GM12878 (cell line): ENCODE results near the gene ANKS1A. TPM values are rescaled to one million over a fixed set of nuclear protein-coding genes. Genes with fewer than 3 reads are reported as not detected.

Source experiments
- ATAC-seq: fragments of 200-7000 bp; cut with Tn5 transposase; 3 replicates; pipeline ENCODE4 v1.9.1; 2020; ENCODE audit warnings: mild to moderate bottlenecking, moderate library complexity
- BruUV-seq: library from RNA; stranded (reverse); fragments of 400-500 nt; replicated peaks from 2 replicates; lab custom pipeline; 2021; lab: Mats Ljungman, UMichigan
- CTCF ChIA-PET: fragments of 300-600 bp; sonication (Branson Sonifier 250); formaldehyde crosslinking; extraction: SDS; loops from one replicate; lab custom pipeline; 2021; ENCODE audit warnings: inconsistent platforms; lab: Yijun Ruan, JAX
- POLR2A ChIA-PET: fragments of 350-600 bp; formaldehyde crosslinking; extraction: SDS; loops from one replicate; lab custom pipeline; 2021; ENCODE audit warnings: inconsistent platforms; lab: Charles Lee
- RAD21 ChIA-PET: fragments of 300-600 bp; sonication (Branson Sonifier 250); formaldehyde crosslinking; loops from one replicate; lab custom pipeline; 2023; ENCODE audit warnings: antibody characterized with exemption; ENCODE audit not compliant: unreplicated experiment; lab: Charles Lee
- SMC1A ChIA-PET: fragments of 300-600 bp; sonication (Branson Sonifier 250); formaldehyde crosslinking; loops from one replicate; lab custom pipeline; 2023; ENCODE audit not compliant: unreplicated experiment, uncharacterized antibody; lab: Charles Lee
- DNase-seq: peaks from one replicate; pipeline ENCODE4 v3.0.0-alpha.2; 2011; ENCODE audit warnings: low read depth, low spot score
- FAIRE-seq: peaks from 3 replicates; lab custom pipeline; 2011; peaks lifted over from hg19 to GRCh38; lab: Jason Lieb, UNC
- H2AFZ ChIP-seq: 2 replicates; pipeline ENCODE4 v1.6.0; 2011; ENCODE audit warnings: low read depth, low read length, control low read depth; ENCODE audit not compliant: control insufficient read depth
- H3K27ac ChIP-seq: 2 replicates; pipeline ENCODE4 v1.5.1; 2011; ENCODE audit warnings: control low read depth; ENCODE audit not compliant: control insufficient read depth, insufficient read depth
- H3K27me3 ChIP-seq, 2 experiments: replicated peaks in 1 of 2; 2 replicates each; pipeline versions ENCODE4 v1.6.0 to v1.6.1; 2011; ENCODE audit warnings: low read length in 1 of 2; ENCODE audit not compliant: control insufficient read depth in 2 of 2, insufficient read depth in 2 of 2
- H3K36me3 ChIP-seq, 2 experiments: 2 replicates each; pipeline ENCODE4 v1.5.1; 2011; ENCODE audit warnings: low read length in 1 of 2; ENCODE audit not compliant: control insufficient read depth in 2 of 2, insufficient read depth in 2 of 2
- H3K4me1 ChIP-seq: 2 replicates; pipeline ENCODE4 v1.6.1; 2011; ENCODE audit warnings: mild to moderate bottlenecking, low read length, moderate library complexity, mixed read lengths; ENCODE audit not compliant: control insufficient read depth, insufficient read depth
- H3K4me2 ChIP-seq: 2 replicates; pipeline ENCODE4 v1.6.0; 2011; ENCODE audit warnings: control low read depth; ENCODE audit not compliant: control insufficient read depth, insufficient read depth
- H3K4me3 ChIP-seq: fragments of 200-600 bp; sonication (generic); 2 replicates; pipeline ENCODE4 v1.5.1; 2016
- H3K79me2 ChIP-seq: 2 replicates; pipeline ENCODE4 v1.6.0; 2011; ENCODE audit warnings: low read length; ENCODE audit not compliant: control insufficient read depth, insufficient read depth
- H3K9ac ChIP-seq: 2 replicates; pipeline ENCODE4 v1.8.0; 2011; ENCODE audit warnings: low read length, control low read depth, mixed read lengths; ENCODE audit not compliant: control insufficient read depth, insufficient read depth
- H3K9me3 ChIP-seq: replicated peaks from 3 replicates; pipeline ENCODE4 v1.5.1; 2011; ENCODE audit warnings: mild to moderate bottlenecking, low read length; ENCODE audit not compliant: control insufficient read depth, insufficient read depth
- H4K20me1 ChIP-seq: 2 replicates; pipeline ENCODE4 v1.6.0; 2011; ENCODE audit not compliant: control insufficient read depth, insufficient read depth
- BCL11A ChIP-seq: IDR thresholded peaks from 2 replicates; pipeline ENCODE4 v1.6.1; 2011; ENCODE audit warnings: low read depth, low read length
- CEBPB ChIP-seq, 2 experiments: fragments of 150-350 bp in 1 of 2; IDR thresholded peaks; 2 replicates each; pipeline ENCODE4 v1.6.1; 2012 to 2014; ENCODE audit warnings: low read depth in 2 of 2, low read length in 2 of 2, borderline replicate concordance in 1 of 2, inconsistent platforms in 1 of 2
- E4F1 ChIP-seq: fragments of 450-650 bp; IDR thresholded peaks from 2 replicates; pipeline ENCODE4 v1.6.1; 2018; ENCODE audit warnings: borderline replicate concordance, mild to moderate bottlenecking; ENCODE audit not compliant: partially characterized antibody
- ETV6 ChIP-seq, 2 experiments: fragments of 450-650 bp in 1 of 2; IDR thresholded peaks in 1 of 2; conservative IDR thresholded peaks in 1 of 2; 2 replicates each; pipeline ENCODE4 v1.6.1; 2014; ENCODE audit warnings: antibody characterized with exemption in 1 of 2, borderline replicate concordance in 1 of 2, low read depth in 1 of 2, mild to moderate bottlenecking in 1 of 2, moderate library complexity in 1 of 2
- HDAC2 ChIP-seq: fragments of 200-600 bp; sonication (generic); IDR thresholded peaks from 2 replicates; pipeline ENCODE4 v1.6.1; 2017
- IKZF2 ChIP-seq, 2 experiments: fragments of 450-650 bp; IDR thresholded peaks; 2 replicates each; pipeline ENCODE4 v1.6.1; 2017; ENCODE audit warnings: mild to moderate bottlenecking in 2 of 2, moderate library complexity in 2 of 2
- KLF5 ChIP-seq: fragments of 450-650 bp; IDR thresholded peaks from 2 replicates; pipeline ENCODE4 v1.6.1; 2014; ENCODE audit warnings: mild to moderate bottlenecking; ENCODE audit not compliant: partially characterized antibody
- MEF2B ChIP-seq: fragments of 450-650 bp; IDR thresholded peaks from 2 replicates; pipeline ENCODE4 v1.6.1; 2018; ENCODE audit warnings: mild to moderate bottlenecking, moderate library complexity; ENCODE audit not compliant: partially characterized antibody, poor library complexity, severe bottlenecking
- MXI1 ChIP-seq: fragments of 150-350 bp; IDR thresholded peaks from 2 replicates; pipeline ENCODE4 v1.6.1; 2011; ENCODE audit warnings: low read depth, mild to moderate bottlenecking, inconsistent platforms, low read length, improper control_type of control experiment
- NBN ChIP-seq: fragments of 450-650 bp; IDR thresholded peaks from 2 replicates; pipeline ENCODE4 v1.6.1; 2016
- NRF1 ChIP-seq: conservative IDR thresholded peaks from 2 replicates; pipeline ENCODE4 v1.6.1; 2011; ENCODE audit warnings: mild to moderate bottlenecking, low read depth, low read length, improper control_type of control experiment
- RAD51 ChIP-seq: fragments of 450-650 bp; IDR thresholded peaks from 2 replicates; pipeline ENCODE4 v1.6.1; 2016; ENCODE audit warnings: moderate library complexity, mild to moderate bottlenecking, inconsistent platforms
- RUNX3 ChIP-seq: IDR thresholded peaks from 2 replicates; pipeline ENCODE4 v1.6.1; 2012; ENCODE audit warnings: low read length, inconsistent platforms
- SMAD1 ChIP-seq: fragments of 450-650 bp; IDR thresholded peaks from 2 replicates; pipeline ENCODE4 v1.6.1; 2018; ENCODE audit warnings: mild to moderate bottlenecking, low read depth; ENCODE audit not compliant: partially characterized antibody
- WRNIP1 ChIP-seq: IDR thresholded peaks from 2 replicates; pipeline ENCODE4 v1.6.1; 2011; ENCODE audit warnings: low read depth, low read length, improper control_type of control experiment, borderline replicate concordance
- ZBTB4 ChIP-seq: fragments of 450-650 bp; formaldehyde crosslinking; IDR thresholded peaks from 2 replicates; pipeline ENCODE4 v1.4.0; 2022; ENCODE audit warnings: mild to moderate bottlenecking, moderate library complexity
- ZNF207 ChIP-seq: fragments of 450-650 bp; IDR thresholded peaks from 2 replicates; pipeline ENCODE4 v1.6.1; 2014; ENCODE audit warnings: antibody characterized with exemption, mild to moderate bottlenecking, borderline replicate concordance
- ZSCAN29 ChIP-seq: fragments of 450-650 bp; IDR thresholded peaks from 2 replicates; pipeline ENCODE4 v1.6.1; 2017; ENCODE audit warnings: mild to moderate bottlenecking, moderate library complexity
- WGBS: methylation state at CpG from one replicate; pipeline ENCODE4 v1.1.6; 2016; ENCODE audit warnings: low lambda C conversion rate; ENCODE audit not compliant: insufficient replicate concordance, insufficient coverage; ENCODE audit errors: missing lambda C conversion rate; 5-methylcytosine and 5-hydroxymethylcytosine counted together
- in situ Hi-C: fragments of 300-500 bp; cut with MboI; formaldehyde crosslinking; loops from 9 replicates; pipeline ENCODE4 v1.14.3; 2018; ENCODE audit warnings: mixed read lengths
- intact Hi-C: fragments of 100-400 bp; cut with micrococcal nuclease; formaldehyde crosslinking; loops from one replicate; pipeline ENCODE4 v1.14.2; 2022; ENCODE audit not compliant: unreplicated experiment
- polyA plus RNA-seq, 11 experiments: library from polyadenylated mRNA; depleted of rRNA in 4 of 11; unstranded in 6 of 11; stranded (reverse) in 5 of 11; fragments of >200 nt; fragmentation: Nextera tagmentation in 4 of 11; fragmentation: Illumina TruSeq in 1 of 11; extraction: Ambion mirVana in 4 of 11; extraction: Trizol in 1 of 11; gene quantifications; 1 replicate in 1 of 11; 2 replicates in 10 of 11; pipeline versions ENCODE4 v1.2.1 to v1.2.3, GENCODE V29; 2011 to 2016; ENCODE audit warnings: inconsistent platforms in 2 of 11, missing spikeins in 2 of 11, low read depth in 1 of 11
- total RNA-seq, 4 experiments: library from RNA; depleted of rRNA in 3 of 4; stranded (reverse); fragments of >200 nt in 3 of 4; fragmentation: Illumina TruSeq in 1 of 4; extraction: Trizol in 1 of 4; gene quantifications; 2 replicates each; pipeline versions ENCODE4 v1.2.1 to v1.2.3, GENCODE V29; 2013 to 2021
- TF ChIP-seq, protein P1 (sequence below): fragments of 450-650 bp; IDR thresholded peaks from 2 replicates; pipeline ENCODE4 v1.6.1; 2017; ENCODE audit warnings: mild to moderate bottlenecking

Gene ANKS1A
- total and polyA plus RNA-seq, 10 of the 15 experiments (the other 5 are each of a cell fraction or from before 2014, with no cell fraction given), result 0.60 to 7.0 (median 3.0) TPM

DNA sequence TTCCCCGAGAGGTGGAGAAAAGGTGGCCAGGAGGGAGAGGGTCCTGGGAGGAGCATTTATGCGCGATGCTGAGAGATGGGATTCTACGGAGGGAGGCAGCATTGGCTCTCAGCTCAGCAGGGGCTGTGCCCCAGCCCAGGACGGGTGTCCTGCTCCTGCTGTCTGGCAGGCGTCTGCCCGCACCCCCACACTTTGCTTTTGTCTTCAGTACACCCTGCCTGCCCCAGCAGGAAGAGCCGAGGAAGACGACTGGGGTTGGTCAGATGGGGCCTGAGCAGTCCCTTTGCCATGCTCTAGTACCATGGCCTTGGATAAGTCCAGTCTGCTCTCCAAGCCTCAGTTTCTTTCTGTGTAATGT lies 183.6 kb downstream of the ANKS1A start:
- POLR2A ChIA-PET, result no interaction called here
- WGBS, result 73% methylated on average over 9 of the region's 9 CpGs
- Histone ChIP-seq H3K4me1 (no peaks in the 10 kb centered on the region), H3K27ac (no peak overlapping the region), H4K20me1 (no peaks in the 10 kb centered on the region), H3K4me2 (no peak overlapping the region), H3K4me3 (no peak overlapping the region), H3K36me3 (no peaks in the 10 kb centered on the region), H3K27me3 (no peaks in the 10 kb centered on the region), H2AFZ (no peak overlapping the region), H3K9me3 (no peaks in the 10 kb centered on the region), H3K9ac (no peak overlapping the region), H3K79me2 (no peaks in the 10 kb centered on the region)
- no TSS peak for BruUV-seq
- in situ Hi-C loops, result no loop called here
- RAD21 ChIA-PET, result no interaction called here
- ATAC-seq (no peak), DNase-seq (no peak), FAIRE-seq (no peak)
- CTCF ChIA-PET, result no interaction called here
- intact Hi-C loops, result no loop called here
- SMC1A ChIA-PET, result no interaction called here
- no peak for TF ChIP-seq WRNIP1
- TF ChIP-seq IKZF2 (IDR thresholded peaks at IDR 0.05), result no peak
- no peak for TF ChIP-seq RUNX3
- TF ChIP-seq HDAC2, result no peak
- TF ChIP-seq ZSCAN29, result no peak
- no peak for TF ChIP-seq MXI1
- TF ChIP-seq, protein P1, sequence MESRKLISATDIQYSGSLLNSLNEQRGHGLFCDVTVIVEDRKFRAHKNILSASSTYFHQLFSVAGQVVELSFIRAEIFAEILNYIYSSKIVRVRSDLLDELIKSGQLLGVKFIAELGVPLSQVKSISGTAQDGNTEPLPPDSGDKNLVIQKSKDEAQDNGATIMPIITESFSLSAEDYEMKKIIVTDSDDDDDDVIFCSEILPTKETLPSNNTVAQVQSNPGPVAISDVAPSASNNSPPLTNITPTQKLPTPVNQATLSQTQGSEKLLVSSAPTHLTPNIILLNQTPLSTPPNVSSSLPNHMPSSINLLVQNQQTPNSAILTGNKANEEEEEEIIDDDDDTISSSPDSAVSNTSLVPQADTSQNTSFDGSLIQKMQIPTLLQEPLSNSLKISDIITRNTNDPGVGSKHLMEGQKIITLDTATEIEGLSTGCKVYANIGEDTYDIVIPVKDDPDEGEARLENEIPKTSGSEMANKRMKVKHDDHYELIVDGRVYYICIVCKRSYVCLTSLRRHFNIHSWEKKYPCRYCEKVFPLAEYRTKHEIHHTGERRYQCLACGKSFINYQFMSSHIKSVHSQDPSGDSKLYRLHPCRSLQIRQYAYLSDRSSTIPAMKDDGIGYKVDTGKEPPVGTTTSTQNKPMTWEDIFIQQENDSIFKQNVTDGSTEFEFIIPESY, result no peak
- no peak for TF ChIP-seq SMAD1
- TF ChIP-seq CEBPB (IDR thresholded peaks at IDR 0.05; ENCODE audit: borderline replicate concordance in 1 of 2, low read depth in 2 of 2, low read length in 2 of 2), result no peak
- no peak for TF ChIP-seq E4F1
- TF ChIP-seq BCL11A, result no peak
- TF ChIP-seq KLF5, result no peak
- TF ChIP-seq NBN, result no peak
- no peak for TF ChIP-seq RAD51
- no peak for TF ChIP-seq MEF2B
- no peak for TF ChIP-seq ZNF207
- TF ChIP-seq ZBTB4 (CRISPR knock-in tag), result no peak
- no peak for TF ChIP-seq ETV6 (conservative IDR thresholded peaks at IDR 0.05 in 1 of 2, IDR thresholded peaks at IDR 0.05 in 1 of 2; ENCODE audit: borderline replicate concordance in 1 of 2, low read depth in 1 of 2)
- TF ChIP-seq NRF1, result no peak
